Measurements from ENCODE around the gene FBXL17. TPM values are rescaled to one million over a fixed set of nuclear protein-coding genes. Genes with fewer than 3 reads are reported as not detected.

Gene FBXL17
- total and polyA plus RNA-seq, 2 of the 13 experiments (the other 11 are each of a cell fraction or from before 2014, with no cell fraction given) = 3.0 to 7.9 TPM

GRCh38 chr5:108380531-108381349 is 1.2 kb downstream of the FBXL17 start (continued):
- TF ChIP-seq ZNF496 (CRISPR knock-in tag; IDR thresholded peaks at IDR 0.05; ENCODE audit: insufficient replicate concordance) = no peak
- TF ChIP-seq, protein P1, sequence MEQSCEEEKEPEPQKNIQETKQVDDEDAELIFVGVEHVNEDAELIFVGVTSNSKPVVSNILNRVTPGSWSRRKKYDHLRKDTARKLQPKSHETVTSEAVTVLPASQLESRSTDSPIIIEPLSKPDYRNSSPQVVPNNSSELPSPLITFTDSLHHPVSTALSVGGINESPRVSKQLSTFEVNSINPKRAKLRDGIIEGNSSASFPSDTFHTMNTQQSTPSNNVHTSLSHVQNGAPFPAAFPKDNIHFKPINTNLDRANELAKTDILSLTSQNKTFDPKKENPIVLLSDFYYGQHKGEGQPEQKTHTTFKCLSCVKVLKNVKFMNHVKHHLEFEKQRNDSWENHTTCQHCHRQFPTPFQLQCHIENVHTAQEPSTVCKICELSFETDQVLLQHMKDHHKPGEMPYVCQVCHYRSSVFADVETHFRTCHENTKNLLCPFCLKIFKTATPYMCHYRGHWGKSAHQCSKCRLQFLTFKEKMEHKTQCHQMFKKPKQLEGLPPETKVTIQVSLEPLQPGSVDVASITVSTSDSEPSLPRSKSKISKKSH (CRISPR knock-in tag; IDR thresholded peaks at IDR 0.05; ENCODE audit: borderline replicate concordance) = no peak
- no peak; the same call in 1 of the 2 replicates for TF ChIP-seq ZNF503 (CRISPR knock-in tag; IDR thresholded peaks at IDR 0.05)
- TF ChIP-seq REL (CRISPR knock-in tag; conservative IDR thresholded peaks at IDR 0.05) = no peak
- TF ChIP-seq ZNF430 (CRISPR knock-in tag; IDR thresholded peaks at IDR 0.05) = 0 out of 2 replicates have a peak, but pooled peaks have one; percentile 39
- TF ChIP-seq RBM22 (optimal IDR thresholded peaks at IDR 0.05; ENCODE audit: low read length) = no peak
- no peak for TF ChIP-seq ZFP62 (CRISPR knock-in tag; IDR thresholded peaks at IDR 0.05)
- no peak for TF ChIP-seq ZNF34 (CRISPR knock-in tag; IDR thresholded peaks at IDR 0.05; ENCODE audit: borderline replicate concordance)
- no peak for TF ChIP-seq ETV5 (CRISPR knock-in tag; IDR thresholded peaks at IDR 0.05; ENCODE audit: borderline replicate concordance)
- no peak for TF ChIP-seq CENPX (CRISPR knock-in tag; IDR thresholded peaks at IDR 0.05)
- peak; percentile 17 for TF ChIP-seq ASH2L (IDR thresholded peaks at IDR 0.05; ENCODE audit: insufficient read length, low read depth, low read length)
- TF ChIP-seq ZNF484 (CRISPR knock-in tag; IDR thresholded peaks at IDR 0.05; ENCODE audit: borderline replicate concordance, low read depth) = no peak
- no peak for TF ChIP-seq RFXANK (CRISPR knock-in tag; IDR thresholded peaks at IDR 0.05)
- 0 out of 2 replicates have a peak, but pooled peaks have one; percentile 50 for TF ChIP-seq ZNF292 (CRISPR knock-in tag; IDR thresholded peaks at IDR 0.05; ENCODE audit: borderline replicate concordance, low read depth)
- TF ChIP-seq MEIS1 (CRISPR knock-in tag; IDR thresholded peaks at IDR 0.05; ENCODE audit: borderline replicate concordance) = no peak
- TF ChIP-seq POLR2AphosphoS5 (IDR thresholded peaks at IDR 0.05; ENCODE audit: low read depth, low read length) = 0 out of 2 replicates have a peak, but pooled peaks have one; percentile 9
- no peak for TF ChIP-seq FOXO1 (CRISPR knock-in tag; IDR thresholded peaks at IDR 0.05)
- TF ChIP-seq PATZ1 (CRISPR knock-in tag; IDR thresholded peaks at IDR 0.05) = peak; percentile 94
